KMS-11 (cell line): Measurements from ENCODE around the gene GNA12.
A peak's percentile ranks its signal among the peaks of the same experiment; 100 is the strongest.

Experiments used
- H2AFZ ChIP-seq: fragments of 200-600 bp; sonication (generic); 2 replicates; pipeline ENCODE4 v1.6.1; 2016; ENCODE audit warnings: antibody characterized with exemption, mixed run types, low read depth
- H3K27ac ChIP-seq: fragments of 200-600 bp; sonication (generic); 2 replicates; pipeline ENCODE4 v1.6.1; 2016; ENCODE audit warnings: mild to moderate bottlenecking, mixed run types
- H3K27me3 ChIP-seq: fragments of 200-600 bp; sonication (generic); 2 replicates; pipeline ENCODE4 v1.6.1; 2017; ENCODE audit warnings: mild to moderate bottlenecking, low read depth, mixed run types, moderate library complexity; ENCODE audit not compliant: insufficient read depth
- H3K36me3 ChIP-seq: fragments of 200-600 bp; sonication (generic); 2 replicates; pipeline ENCODE4 v1.6.1; 2017; ENCODE audit warnings: mild to moderate bottlenecking, mixed run types; ENCODE audit not compliant: insufficient read depth
- H3K4me1 ChIP-seq: fragments of 200-600 bp; sonication (generic); 2 replicates; pipeline ENCODE4 v1.6.1; 2016; ENCODE audit warnings: mild to moderate bottlenecking, low read depth, mixed run types; ENCODE audit not compliant: poor library complexity, severe bottlenecking
- H3K4me2 ChIP-seq: fragments of 200-600 bp; sonication (generic); 2 replicates; pipeline ENCODE4 v1.7.0; 2016; ENCODE audit warnings: mild to moderate bottlenecking, mixed run types
- H3K4me3 ChIP-seq: fragments of 200-600 bp; sonication (generic); IDR thresholded peaks from 2 replicates; pipeline ENCODE4 v1.6.1; 2017; ENCODE audit warnings: low read depth, low read length, mixed read lengths; ENCODE audit not compliant: insufficient read depth
- H3K79me2 ChIP-seq: fragments of 200-600 bp; sonication (generic); 2 replicates; pipeline ENCODE4 v1.6.1; 2016; ENCODE audit warnings: low read depth, mixed run types; ENCODE audit not compliant: insufficient read depth
- H3K9ac ChIP-seq: fragments of 200-600 bp; sonication (generic); 2 replicates; pipeline ENCODE4 v1.6.1; 2016; ENCODE audit warnings: mild to moderate bottlenecking, mixed run types
- H4K20me1 ChIP-seq: fragments of 200-600 bp; sonication (generic); 2 replicates; pipeline ENCODE4 v1.6.1; 2016; ENCODE audit warnings: mild to moderate bottlenecking, mixed run types; ENCODE audit not compliant: insufficient read depth
- CTCF ChIP-seq: fragments of 200-600 bp; sonication (generic); conservative IDR thresholded peaks from 2 replicates; pipeline ENCODE4 v1.6.1; 2017; ENCODE audit warnings: low read depth, mild to moderate bottlenecking, antibody characterized with exemption, low read length, moderate library complexity, mixed read lengths

Gene GNA12

GRCh38 chr7:2824678-2825461 is 19.2 kb downstream of the GNA12 start:
- TF ChIP-seq CTCF: no peak

GRCh38 chr7:2824026-2824677 is 20.0 kb downstream of the GNA12 start:
- Histone ChIP-seq H3K4me2 (no peak overlapping the region), H3K79me2 (peaks cover 60% of the 10 kb centered on the region), H3K4me1 (peaks cover 35% of the 10 kb centered on the region), H3K36me3 (no peaks in the 10 kb centered on the region), H3K27ac (no peak overlapping the region), H3K9ac (no peak overlapping the region), H3K27me3 (no peaks in the 10 kb centered on the region), H2AFZ (no peak overlapping the region), H3K4me3 (no peak overlapping the region), H4K20me1 (no peaks in the 10 kb centered on the region)
- TF ChIP-seq CTCF: no peak

More at GRCh38 chr7:2824678-2825461, 19.2 kb downstream of the GNA12 start:
- Histone ChIP-seq H3K9ac (no peak overlapping the region), H4K20me1 (no peaks in the 10 kb centered on the region), H3K27me3 (no peaks in the 10 kb centered on the region), H3K4me2 (no peak overlapping the region), H3K36me3 (no peaks in the 10 kb centered on the region), H2AFZ (no peak overlapping the region), H3K79me2 (peaks cover 55% of the 10 kb centered on the region), H3K4me3 (no peak overlapping the region), H3K4me1 (peaks cover 28% of the 10 kb centered on the region), H3K27ac (no peak overlapping the region)

GRCh38 chr7:2823130-2823529 is 21.0 kb downstream of the GNA12 start:
- Histone ChIP-seq H3K9ac (no peak overlapping the region), H3K4me2 (no peak overlapping the region), H3K4me1 (peaks cover 43% of the 10 kb centered on the region), H3K4me3 (no peak overlapping the region), H3K27me3 (no peaks in the 10 kb centered on the region), H4K20me1 (no peaks in the 10 kb centered on the region), H3K36me3 (no peaks in the 10 kb centered on the region), H3K79me2 (peaks cover 69% of the 10 kb centered on the region), H3K27ac (no peak overlapping the region), H2AFZ (no peak overlapping the region)
- no peak for TF ChIP-seq CTCF

GRCh38 chr7:2821842-2822507 is 22.1 kb downstream of the GNA12 start:
- Histone ChIP-seq H3K27ac (peak overlapping the region; percentile 87), H3K36me3 (no peaks in the 10 kb centered on the region), H4K20me1 (no peaks in the 10 kb centered on the region), H2AFZ (no peak overlapping the region), H3K4me3 (no peak overlapping the region), H3K9ac (peak overlapping the region; percentile 47), H3K4me1 (peaks cover 43% of the 10 kb centered on the region), H3K4me2 (peak overlapping the region; percentile 65), H3K27me3 (no peaks in the 10 kb centered on the region), H3K79me2 (peaks cover 80% of the 10 kb centered on the region)
- TF ChIP-seq CTCF: peak; percentile 21; the same call in 1 of the 2 replicates
